Lung microvascular endothelial cell (primary cell): ENCODE data around the gene MAEL. TPM values are rescaled to one million over a fixed set of nuclear protein-coding genes. Genes with fewer than 3 reads are reported as not detected.

Experiments used
- DNase-seq, 2 donors: peaks; one replicate each; pipeline versions ENCODE4 v3.0.0 to v3.0.0-alpha.2; 2010; ENCODE audit warnings: low read depth in 2 of 2
- total RNA-seq: library from RNA; depleted of rRNA; stranded (reverse); fragments of >200 nt; gene quantifications from 2 replicates; pipeline ENCODE4 v1.2.1, GENCODE V29; 2014

MAEL gene
- total RNA-seq = not detected in 2 replicates

GRCh38 chr1:166988974-166989515 lies at the start of gene MAEL:
MAEL (plus strand) TSS chr1:166989280; CDS start chr1:166989353, 73 bp downstream.
- DNase-seq = no peak

DNA sequence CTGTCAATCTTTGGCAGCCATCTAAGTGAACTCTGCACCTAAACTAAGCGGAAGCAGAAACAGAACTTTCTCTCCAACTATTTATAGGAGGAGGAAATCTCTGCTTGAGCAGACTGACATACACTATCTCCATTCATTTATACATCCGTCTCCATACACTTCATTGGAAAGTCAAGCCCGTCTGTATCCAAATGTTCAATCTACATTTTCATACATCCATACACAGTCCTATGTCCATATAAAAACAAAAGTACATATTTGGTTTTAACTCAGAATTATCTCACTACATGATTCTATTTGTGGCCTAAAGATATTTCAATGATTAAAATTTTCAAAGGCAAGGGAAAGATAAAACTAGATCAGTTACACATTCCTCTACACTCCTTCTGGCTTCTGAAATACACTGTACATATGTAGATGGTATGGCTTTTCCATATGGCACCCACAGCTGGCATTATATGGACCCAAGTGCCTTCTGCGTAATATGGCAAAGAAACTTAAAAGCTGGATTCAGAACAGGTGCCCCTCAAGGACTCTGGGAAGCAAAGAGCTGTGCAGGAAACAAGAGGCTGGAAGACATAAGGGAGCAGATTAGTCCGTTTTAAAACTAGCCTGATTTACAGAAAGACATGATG lies 49.2 kb upstream of the MAEL start:
- no peak for DNase-seq

DNA sequence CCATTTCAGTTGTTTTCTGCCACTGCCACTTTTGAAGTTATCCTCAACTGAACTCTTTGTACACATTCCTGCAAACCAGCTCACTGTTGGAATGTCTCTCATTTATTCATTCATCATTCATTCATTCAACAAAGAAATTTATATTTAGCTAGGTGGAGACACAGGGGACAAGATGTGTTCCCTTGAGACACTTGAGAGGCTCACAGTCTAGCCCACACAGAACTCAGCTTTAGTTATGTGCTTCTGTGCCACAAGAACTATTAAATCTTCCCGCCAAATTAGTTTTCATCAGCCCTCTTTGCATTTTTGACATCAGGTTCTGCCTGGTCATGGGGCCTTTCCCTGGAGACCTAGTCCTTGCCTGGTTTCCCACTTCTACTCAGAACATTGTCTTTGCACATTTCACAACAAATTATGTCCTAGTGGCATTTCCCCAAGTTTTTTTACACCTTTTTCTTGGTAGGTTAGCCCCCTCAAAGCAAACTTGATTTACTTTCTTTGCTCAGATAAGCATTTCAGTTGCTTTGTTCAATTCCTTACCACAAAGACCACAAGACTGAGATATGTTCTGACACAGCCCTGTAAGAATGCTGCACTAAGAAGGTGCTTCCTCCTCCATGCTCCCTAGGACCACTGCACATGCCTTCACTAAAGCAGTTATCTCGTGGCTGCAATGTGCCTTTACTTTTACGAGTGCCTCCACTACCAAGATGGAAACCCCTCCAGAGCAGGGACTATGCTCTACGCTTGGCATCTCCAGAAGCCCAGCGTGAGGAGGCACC lies 44.7 kb upstream of the MAEL start:
- DNase-seq = no peak

DNA sequence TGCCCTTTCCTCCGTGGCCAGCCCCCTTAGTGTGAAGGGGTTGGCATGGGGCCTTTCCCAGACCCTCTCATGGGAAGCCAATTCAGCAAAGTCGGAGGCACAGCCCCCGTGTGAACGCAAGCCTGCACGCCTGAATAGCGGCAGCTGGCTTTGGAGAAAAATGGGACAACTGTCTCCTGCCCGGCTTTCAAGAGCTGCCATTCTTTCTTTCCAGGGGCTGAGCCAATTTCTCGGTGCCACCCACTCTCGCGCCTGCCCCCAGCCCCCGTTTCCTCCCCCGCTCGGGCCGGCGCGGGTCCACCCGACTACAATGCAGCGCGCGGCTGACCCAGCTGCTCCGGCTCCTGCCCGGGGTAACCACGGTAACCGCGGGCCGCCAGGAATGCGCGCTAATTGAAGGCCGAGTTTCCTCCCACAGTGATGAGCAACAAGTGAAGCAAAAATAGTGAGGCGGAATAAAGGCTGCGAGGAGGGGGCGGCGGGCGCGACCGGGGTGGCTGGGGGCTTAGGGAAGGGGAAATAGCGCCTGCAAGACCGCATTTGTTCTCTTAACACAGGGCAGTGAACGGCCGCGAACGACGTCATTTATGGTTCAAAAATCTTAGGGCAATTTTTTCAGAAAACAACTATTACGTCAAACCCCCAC lies 41.6 kb upstream of the MAEL start:
- peak; percentile 14 to 33 for DNase-seq

DNA sequence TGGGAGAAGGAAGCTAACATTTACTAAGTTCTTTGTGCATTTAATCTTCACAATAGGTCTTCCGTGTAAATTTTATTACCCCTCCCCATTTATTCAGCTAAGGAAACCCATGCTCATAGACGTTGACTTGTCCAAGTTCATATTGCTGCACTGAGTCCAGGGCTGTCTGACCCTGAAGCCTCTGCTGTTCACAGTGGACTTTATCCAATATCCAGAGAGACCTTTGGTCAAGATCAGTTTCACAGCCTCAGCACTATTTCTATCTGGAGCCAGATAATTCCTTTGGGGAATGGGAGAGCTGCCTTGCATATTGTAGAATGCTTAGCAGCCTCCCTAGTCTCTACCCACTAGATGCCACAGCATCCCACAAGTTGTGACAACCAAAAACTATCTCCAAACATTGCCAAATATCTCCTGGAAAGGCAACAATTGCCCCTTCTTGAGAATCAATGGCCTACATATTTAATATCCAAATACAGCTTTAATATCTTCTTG lies 40.2 kb upstream of the MAEL start:
- no peak for DNase-seq

- no peak for DNase-seq
Measured at GRCh38 chr1:166950156-166950555, 38.9 kb upstream of the MAEL start.

DNA sequence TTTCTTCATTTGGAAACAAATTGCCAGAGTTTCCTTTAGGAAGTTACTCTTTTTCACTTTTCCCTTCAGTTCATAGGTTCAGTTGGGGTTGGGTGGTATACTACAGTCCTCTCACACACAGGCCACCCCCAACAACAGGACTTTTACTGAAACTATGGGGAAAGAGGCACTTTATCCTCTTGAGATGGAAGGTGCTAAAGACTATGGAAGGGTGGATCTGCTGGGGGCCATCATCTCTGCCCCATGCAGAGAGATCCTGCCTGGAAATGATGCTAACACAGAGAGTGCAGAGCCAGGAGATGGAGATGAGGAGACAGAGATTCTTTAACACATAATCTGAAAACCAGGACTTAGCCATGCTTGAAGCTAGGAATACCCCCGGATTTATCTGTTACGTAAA lies 38.0 kb upstream of the MAEL start:
- DNase-seq = no peak

GRCh38 chr1:166952002-166952746 lies 36.9 kb upstream of the MAEL start:
- no peak for DNase-seq

DNA sequence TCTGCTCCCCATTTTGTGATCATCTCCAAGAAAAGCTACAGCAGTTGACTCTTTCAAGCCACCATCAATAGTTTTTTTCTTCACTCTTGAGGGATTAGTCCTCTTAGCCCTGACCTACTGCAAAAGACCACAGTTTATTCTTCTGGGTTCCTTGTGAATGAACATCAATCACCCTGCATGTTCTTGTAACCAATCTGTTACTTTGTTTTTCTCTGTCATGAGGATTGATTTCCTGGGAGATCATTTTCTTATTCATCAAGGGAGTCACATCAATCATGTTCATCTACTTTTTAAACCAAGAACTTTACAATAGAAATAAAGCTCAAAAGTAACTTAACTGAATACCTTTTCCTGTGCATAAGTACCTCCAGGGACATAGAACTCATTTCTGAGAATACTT lies 35.6 kb upstream of the MAEL start:
- DNase-seq = no peak

GRCh38 chr1:166956057-166956850 lies 32.8 kb upstream of the MAEL start:
- DNase-seq = no peak

- DNase-seq = no peak
Measured at GRCh38 chr1:166956872-166957271, 32.2 kb upstream of the MAEL start.

DNA sequence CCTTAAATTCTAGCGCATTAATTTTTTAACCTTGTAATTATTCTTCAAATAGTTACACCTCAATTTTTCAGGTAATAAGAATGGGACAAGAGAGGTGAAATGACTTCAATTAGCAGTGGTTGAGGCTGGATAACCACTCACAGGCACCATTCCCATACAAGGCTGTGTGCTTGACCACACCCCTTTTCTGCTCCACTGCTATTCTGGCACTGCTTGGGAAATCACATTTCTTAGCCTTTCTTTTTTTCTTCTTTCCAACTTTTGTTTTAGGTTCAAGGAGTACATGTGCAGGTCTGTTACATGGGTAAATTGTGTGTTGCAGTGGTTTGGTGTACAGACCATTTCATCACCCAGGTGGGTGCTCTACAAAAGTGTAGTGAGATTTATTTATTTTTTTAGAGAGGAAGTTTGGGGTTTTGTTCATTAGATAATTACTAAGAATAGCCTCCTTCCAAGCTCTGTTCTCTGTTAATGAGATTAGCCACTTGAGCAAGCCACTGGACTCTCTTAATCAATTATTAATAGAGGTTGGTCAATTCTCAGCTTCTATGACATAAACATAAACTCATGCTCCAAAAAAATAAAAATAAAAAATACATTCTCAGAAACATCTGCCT lies 28.1 kb upstream of the MAEL start:
- no peak for DNase-seq

DNA sequence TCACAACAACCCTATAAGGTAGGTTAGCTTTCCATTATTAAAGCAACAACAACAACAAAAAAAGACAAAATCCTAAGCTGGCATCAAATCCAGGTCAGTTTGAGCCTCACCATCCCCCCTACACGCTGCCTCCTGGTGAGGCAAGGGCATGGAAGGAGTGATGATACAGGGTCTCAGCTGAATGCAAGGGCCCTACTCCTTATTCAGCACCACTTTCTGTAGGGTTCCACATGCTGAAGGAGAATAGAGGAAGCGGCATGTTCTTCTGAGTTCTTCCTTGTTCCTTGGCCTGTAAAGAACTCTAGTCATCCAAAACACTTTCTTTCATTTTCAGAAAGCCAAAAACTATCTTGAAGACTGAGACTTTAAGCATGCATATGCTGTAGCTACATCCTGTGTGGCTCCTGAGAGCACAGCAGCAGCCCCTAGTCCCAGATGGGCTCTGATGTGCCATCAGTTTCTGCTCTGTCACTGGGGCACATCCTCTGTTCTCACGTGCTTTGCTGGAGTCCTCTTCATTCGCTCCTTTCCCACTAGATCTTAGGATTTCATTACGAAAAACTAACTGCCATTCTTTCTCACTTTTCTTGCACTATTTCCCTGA lies 19.9 kb upstream of the MAEL start:
- DNase-seq = no peak

DNA sequence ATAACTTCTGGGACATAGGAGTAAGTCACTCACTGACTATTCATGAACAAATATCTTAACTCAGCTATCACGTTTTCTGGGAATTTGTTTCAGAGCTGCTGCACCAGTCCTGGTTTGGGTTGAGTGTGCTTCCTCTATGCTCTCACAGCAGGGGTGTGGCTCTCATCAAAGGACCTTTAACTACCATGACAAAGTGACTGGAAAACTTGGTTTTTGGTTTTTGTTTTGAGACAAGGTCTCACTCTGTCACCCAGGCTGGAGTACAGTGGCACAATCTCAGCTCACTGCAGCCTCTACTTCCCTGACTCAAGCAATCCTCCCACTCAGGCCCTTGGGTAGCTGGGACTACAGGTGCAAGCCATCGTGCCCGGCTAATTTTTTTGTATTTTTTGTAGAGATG lies 17.8 kb upstream of the MAEL start:
- no peak for DNase-seq

- no peak for DNase-seq
Measured at GRCh38 chr1:166972193-166972592, 16.9 kb upstream of the MAEL start.

- DNase-seq = no peak
Measured at GRCh38 chr1:166972826-166973225, 16.3 kb upstream of the MAEL start.

DNA sequence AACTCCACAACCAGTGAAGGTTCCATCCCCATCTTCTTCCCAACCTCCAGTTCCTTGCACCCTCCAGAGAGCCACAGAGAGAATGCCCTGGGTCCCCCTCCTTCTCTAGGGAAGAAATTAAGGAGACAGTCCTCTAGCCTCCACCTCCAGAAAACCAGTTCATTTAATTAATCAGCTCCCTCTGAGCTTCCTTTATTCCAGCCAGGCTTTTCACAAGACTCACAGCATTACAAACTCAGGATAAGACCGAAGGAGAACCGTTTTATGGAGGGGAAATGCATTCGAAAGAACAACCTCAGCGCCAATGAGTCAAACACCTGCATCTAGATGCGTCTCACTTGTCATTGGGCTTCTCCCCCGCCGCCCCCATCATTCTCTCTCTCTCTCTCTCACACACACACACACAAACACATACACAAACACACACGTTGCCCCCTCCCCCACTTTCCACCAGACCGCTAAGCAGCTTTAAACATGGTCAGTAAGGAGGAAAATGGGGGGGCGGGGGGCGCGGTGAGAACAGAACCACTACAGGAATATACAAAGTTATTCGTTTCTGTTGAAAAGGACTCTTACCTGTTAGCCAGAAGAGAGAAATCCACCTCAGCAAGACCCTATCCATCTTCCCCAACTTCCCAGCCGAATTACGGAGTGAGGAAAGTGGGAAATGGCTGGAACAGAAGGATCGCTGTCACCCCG lies 14.3 kb upstream of the MAEL start:
- DNase-seq = peak in 1 of 2 donors; percentile 4

GRCh38 chr1:166975361-166976129 lies 13.5 kb upstream of the MAEL start, which contains the start of gene ILDR2:
ILDR2 (minus strand) TSS chr1:166975540; CDS start chr1:166975268, 272 bp downstream.
- peak; percentile 22 to 25 for DNase-seq
